Panc1 (cell line): ENCODE measurements around the gene LIME1. TPM values are rescaled to one million over a fixed set of nuclear protein-coding genes. Genes with fewer than 3 reads are reported as not detected.

Experiments
- ATAC-seq: fragments of 200-7000 bp; cut with Tn5 transposase; 2 replicates; pipeline ENCODE4 v1.9.1; 2020; ENCODE audit warnings: mild to moderate bottlenecking, moderate library complexity
- BruUV-seq: library from RNA; stranded (reverse); fragments of 400-500 nt; replicated peaks from 2 replicates; lab custom pipeline; 2021; lab: Mats Ljungman, UMichigan
- CTCF ChIA-PET: fragments of 300-600 bp; sonication (Branson Sonifier 250); formaldehyde crosslinking; loops from one replicate; lab custom pipeline; 2022; ENCODE audit warnings: antibody characterized with exemption; lab: Charles Lee
- POLR2A ChIA-PET: fragments of 300-600 bp; sonication (Branson Sonifier 250); formaldehyde crosslinking; loops from one replicate; lab custom pipeline; 2022; ENCODE audit warnings: antibody characterized with exemption; lab: Charles Lee
- DNase-seq: peaks from one replicate; pipeline ENCODE4 v3.0.0-alpha.2; 2010; ENCODE audit warnings: low read depth, low spot score
- H3K27ac ChIP-seq: 2 replicates; pipeline ENCODE4 v1.5.1; 2011; ENCODE audit warnings: mild to moderate bottlenecking, low read length, inconsistent platforms
- H3K27me3 ChIP-seq: fragments of 200-500 bp; sonication (Bioruptor generic); 2 replicates; pipeline ENCODE4 v1.6.0; 2014; ENCODE audit warnings: low read length, inconsistent platforms; ENCODE audit not compliant: control insufficient read depth, insufficient read depth
- H3K36me3 ChIP-seq: fragments of 200-500 bp; sonication (Bioruptor generic); 2 replicates; pipeline ENCODE4 v1.5.1; 2014; ENCODE audit warnings: inconsistent platforms, mild to moderate bottlenecking, low read length, moderate library complexity; ENCODE audit not compliant: control insufficient read depth, insufficient read depth
- H3K4me1 ChIP-seq: 2 replicates; pipeline ENCODE4 v1.5.1; 2011; ENCODE audit warnings: inconsistent platforms, mild to moderate bottlenecking, low read length, moderate library complexity; ENCODE audit not compliant: control insufficient read depth, insufficient read depth
- H3K4me3 ChIP-seq, 2 experiments: 2 replicates each; pipeline ENCODE4 v1.5.1; 2011 to 2012; ENCODE audit warnings: low read depth in 2 of 2, low read length in 2 of 2, mild to moderate bottlenecking in 2 of 2, inconsistent platforms in 1 of 2, moderate library complexity in 1 of 2
- H3K9me3 ChIP-seq: fragments of 200-500 bp; sonication (Bioruptor generic); 2 replicates; pipeline ENCODE4 v1.5.1; 2014; ENCODE audit warnings: low read depth, mild to moderate bottlenecking, inconsistent platforms, low read length, moderate library complexity; ENCODE audit not compliant: control insufficient read depth, insufficient read depth
- POLR2AphosphoS5 ChIP-seq: IDR thresholded peaks from 2 replicates; pipeline ENCODE4 v1.6.1; 2012; ENCODE audit warnings: mild to moderate bottlenecking, low read depth, low read length, moderate library complexity
- SIN3A ChIP-seq: IDR thresholded peaks from 2 replicates; pipeline ENCODE4 v1.6.1; 2012; ENCODE audit warnings: low read depth, mild to moderate bottlenecking, low read length, moderate library complexity, borderline replicate concordance; ENCODE audit not compliant: insufficient read depth
- TCF7L2 ChIP-seq: IDR thresholded peaks from 2 replicates; pipeline ENCODE4 v1.6.1; 2011; ENCODE audit warnings: mild to moderate bottlenecking, low read depth, low read length, inconsistent platforms
- in situ Hi-C: cut with HindIII; loops from 2 replicates; pipeline ENCODE4 v1.10.0; 2016; ENCODE audit warnings: low sequenced_read_pairs, low pct_unique_long_range_greater_than_20kb
- intact Hi-C: fragments of 100-400 bp; cut with micrococcal nuclease; formaldehyde crosslinking; loops from one replicate; pipeline ENCODE4 v1.10.0; 2022; ENCODE audit not compliant: unreplicated experiment
- total RNA-seq: library from RNA; stranded (reverse); gene quantifications from one replicate; pipeline ENCODE4 v1.2.1, GENCODE V29; 2021; ENCODE audit not compliant: unreplicated experiment
- TF ChIP-seq, protein P1 (sequence below), 2 experiments: IDR thresholded peaks; 2 replicates each; pipeline ENCODE4 v1.6.1; 2011 to 2012; ENCODE audit warnings: low read depth in 2 of 2, control low read depth in 1 of 2, low read length in 1 of 2, mild to moderate bottlenecking in 1 of 2, moderate library complexity in 1 of 2; ENCODE audit not compliant: insufficient read depth in 1 of 2
- TF ChIP-seq, protein P2 (sequence below): fragments of 450-650 bp; IDR thresholded peaks from 2 replicates; pipeline ENCODE4 v1.5.1; 2017; ENCODE audit warnings: mild to moderate bottlenecking

LIME1 gene
- total RNA-seq, 1 experiment from 2014 or later: 15.2 TPM

DNA sequence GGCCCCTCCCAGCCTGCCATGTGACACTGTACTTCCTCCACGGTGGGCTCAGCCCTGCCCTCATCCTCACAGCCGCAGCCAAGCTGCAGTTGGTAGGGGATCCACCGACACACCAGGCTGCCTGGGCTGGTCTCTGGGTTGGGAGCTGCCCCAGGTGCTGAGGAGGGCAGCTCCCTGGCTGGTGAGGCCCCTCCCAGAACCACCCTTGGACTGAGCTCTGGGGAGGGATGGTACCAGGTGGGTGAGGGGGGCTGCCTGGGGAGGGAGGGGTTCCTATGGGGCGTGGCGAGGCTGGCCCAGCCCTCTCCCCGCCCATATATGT, 40.2 kb upstream of the LIME1 start:
- ChIA-PET POLR2A (interaction anchor here (0.6 kb wide), 2 partner anchors 48 to 279 kb away, joined by 5 to 9 read pairs; no protein-coding TSS in a partner anchor), CTCF (no interaction called here)
- ATAC-seq (peak; percentile 1), DNase-seq (no peak)
- no peak overlapping the region for H3K4me3 ChIP-seq
- BruUV-seq: no TSS peak
- intact Hi-C loops (no loop called here), in situ Hi-C loops (no loop called here)
- H3K27me3 ChIP-seq: no peaks in the 10 kb centered on the region
- peaks cover 50% of the 10 kb centered on the region for H3K4me1 ChIP-seq
- TF ChIP-seq, protein P1, sequence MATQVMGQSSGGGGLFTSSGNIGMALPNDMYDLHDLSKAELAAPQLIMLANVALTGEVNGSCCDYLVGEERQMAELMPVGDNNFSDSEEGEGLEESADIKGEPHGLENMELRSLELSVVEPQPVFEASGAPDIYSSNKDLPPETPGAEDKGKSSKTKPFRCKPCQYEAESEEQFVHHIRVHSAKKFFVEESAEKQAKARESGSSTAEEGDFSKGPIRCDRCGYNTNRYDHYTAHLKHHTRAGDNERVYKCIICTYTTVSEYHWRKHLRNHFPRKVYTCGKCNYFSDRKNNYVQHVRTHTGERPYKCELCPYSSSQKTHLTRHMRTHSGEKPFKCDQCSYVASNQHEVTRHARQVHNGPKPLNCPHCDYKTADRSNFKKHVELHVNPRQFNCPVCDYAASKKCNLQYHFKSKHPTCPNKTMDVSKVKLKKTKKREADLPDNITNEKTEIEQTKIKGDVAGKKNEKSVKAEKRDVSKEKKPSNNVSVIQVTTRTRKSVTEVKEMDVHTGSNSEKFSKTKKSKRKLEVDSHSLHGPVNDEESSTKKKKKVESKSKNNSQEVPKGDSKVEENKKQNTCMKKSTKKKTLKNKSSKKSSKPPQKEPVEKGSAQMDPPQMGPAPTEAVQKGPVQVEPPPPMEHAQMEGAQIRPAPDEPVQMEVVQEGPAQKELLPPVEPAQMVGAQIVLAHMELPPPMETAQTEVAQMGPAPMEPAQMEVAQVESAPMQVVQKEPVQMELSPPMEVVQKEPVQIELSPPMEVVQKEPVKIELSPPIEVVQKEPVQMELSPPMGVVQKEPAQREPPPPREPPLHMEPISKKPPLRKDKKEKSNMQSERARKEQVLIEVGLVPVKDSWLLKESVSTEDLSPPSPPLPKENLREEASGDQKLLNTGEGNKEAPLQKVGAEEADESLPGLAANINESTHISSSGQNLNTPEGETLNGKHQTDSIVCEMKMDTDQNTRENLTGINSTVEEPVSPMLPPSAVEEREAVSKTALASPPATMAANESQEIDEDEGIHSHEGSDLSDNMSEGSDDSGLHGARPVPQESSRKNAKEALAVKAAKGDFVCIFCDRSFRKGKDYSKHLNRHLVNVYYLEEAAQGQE (IDR thresholded peaks at IDR 0.05; ENCODE audit: insufficient read depth in 1 of 2, low read depth in 2 of 2, low read length in 1 of 2): no peak
- H3K27ac ChIP-seq: peak overlapping the region; percentile 59; the same call in 1 of the 2 replicates
- no peaks in the 10 kb centered on the region for H3K9me3 ChIP-seq
- H3K36me3 ChIP-seq: no peaks in the 10 kb centered on the region

DNA sequence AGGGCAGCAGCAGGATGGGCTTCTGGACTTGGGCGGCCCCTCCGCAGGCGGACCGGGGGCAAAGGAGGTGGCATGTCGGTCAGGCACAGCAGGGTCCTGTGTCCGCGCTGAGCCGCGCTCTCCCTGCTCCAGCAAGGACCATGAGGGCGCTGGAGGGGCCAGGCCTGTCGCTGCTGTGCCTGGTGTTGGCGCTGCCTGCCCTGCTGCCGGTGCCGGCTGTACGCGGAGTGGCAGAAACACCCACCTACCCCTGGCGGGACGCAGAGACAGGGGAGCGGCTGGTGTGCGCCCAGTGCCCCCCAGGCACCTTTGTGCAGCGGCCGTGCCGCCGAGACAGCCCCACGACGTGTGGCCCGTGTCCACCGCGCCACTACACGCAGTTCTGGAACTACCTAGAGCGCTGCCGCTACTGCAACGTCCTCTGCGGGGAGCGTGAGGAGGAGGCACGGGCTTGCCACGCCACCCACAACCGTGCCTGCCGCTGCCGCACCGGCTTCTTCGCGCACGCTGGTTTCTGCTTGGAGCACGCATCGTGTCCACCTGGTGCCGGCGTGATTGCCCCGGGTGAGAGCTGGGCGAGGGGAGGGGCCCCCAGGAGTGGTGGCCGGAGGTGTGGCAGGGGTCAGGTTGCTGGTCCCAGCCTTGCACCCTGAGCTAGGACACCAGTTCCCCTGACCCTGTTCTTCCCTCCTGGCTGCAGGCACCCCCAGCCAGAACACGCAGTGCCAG, 39.7 kb upstream of the LIME1 start, which contains the start of gene TNFRSF6B:
Gene TNFRSF6B, plus strand, starts transcription at position 25 of the 729 bp plus-strand sequence. Its CDS starts 116 bp downstream, at position 141.
- DNase-seq (no peak), ATAC-seq (no peak)
- H3K9me3 ChIP-seq: no peaks in the 10 kb centered on the region
- in situ Hi-C loops: no loop called here
- POLR2A ChIA-PET: interaction anchor here (0.6 kb wide), 1 partner anchor 49 kb away, joined by 5 read pairs; no protein-coding TSS in a partner anchor
- CTCF ChIA-PET: no interaction called here
- no peak within 1 kb of the TSS for H3K4me3 ChIP-seq
- BruUV-seq: no TSS peak
- TF ChIP-seq TCF7L2: no peak
- no peak for TF ChIP-seq SIN3A
- TF ChIP-seq, protein P2, sequence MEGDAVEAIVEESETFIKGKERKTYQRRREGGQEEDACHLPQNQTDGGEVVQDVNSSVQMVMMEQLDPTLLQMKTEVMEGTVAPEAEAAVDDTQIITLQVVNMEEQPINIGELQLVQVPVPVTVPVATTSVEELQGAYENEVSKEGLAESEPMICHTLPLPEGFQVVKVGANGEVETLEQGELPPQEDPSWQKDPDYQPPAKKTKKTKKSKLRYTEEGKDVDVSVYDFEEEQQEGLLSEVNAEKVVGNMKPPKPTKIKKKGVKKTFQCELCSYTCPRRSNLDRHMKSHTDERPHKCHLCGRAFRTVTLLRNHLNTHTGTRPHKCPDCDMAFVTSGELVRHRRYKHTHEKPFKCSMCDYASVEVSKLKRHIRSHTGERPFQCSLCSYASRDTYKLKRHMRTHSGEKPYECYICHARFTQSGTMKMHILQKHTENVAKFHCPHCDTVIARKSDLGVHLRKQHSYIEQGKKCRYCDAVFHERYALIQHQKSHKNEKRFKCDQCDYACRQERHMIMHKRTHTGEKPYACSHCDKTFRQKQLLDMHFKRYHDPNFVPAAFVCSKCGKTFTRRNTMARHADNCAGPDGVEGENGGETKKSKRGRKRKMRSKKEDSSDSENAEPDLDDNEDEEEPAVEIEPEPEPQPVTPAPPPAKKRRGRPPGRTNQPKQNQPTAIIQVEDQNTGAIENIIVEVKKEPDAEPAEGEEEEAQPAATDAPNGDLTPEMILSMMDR: no peak
- TF ChIP-seq, protein P1 (IDR thresholded peaks at IDR 0.05; ENCODE audit: insufficient read depth in 1 of 2, low read depth in 2 of 2, low read length in 1 of 2): no peak
- no peak for TF ChIP-seq POLR2AphosphoS5
- H3K36me3 ChIP-seq: no peaks in the 10 kb centered on the region
- no peaks in the 10 kb centered on the region for H3K27me3 ChIP-seq
- H3K4me1 ChIP-seq: peaks cover 51% of the 10 kb centered on the region
- intact Hi-C loops: no loop called here
- H3K27ac ChIP-seq: peak within 1 kb of the TSS; percentile 61
